ENCODE results near the gene SLC40A1. TPM values are rescaled to one million over a fixed set of nuclear protein-coding genes. Genes with fewer than 3 reads are reported as not detected.

Gene SLC40A1
- total RNA-seq, 2 experiments from 2014 or later = not detected

DNA sequence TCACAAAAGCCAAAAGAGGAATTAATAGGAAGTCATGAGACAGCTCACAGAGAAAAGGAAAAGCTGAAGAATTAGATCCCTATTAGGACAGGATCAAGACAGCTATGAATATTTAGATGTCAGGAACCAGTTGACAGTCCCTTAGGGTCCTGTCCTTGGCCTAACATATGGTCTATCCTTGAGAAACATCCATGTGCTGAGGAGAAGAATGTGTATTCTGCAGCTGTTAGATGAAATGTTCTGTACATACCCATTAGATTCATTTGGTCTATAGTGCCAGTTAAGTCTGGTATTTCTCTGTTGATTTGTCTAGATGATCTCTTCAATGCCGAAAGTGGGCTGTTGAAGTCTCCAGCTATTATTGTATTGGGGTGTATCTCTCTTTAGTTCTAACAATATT is 37.6 kb upstream of the SLC40A1 start:
- DNase-seq (ENCODE audit: low spot score) = no peak
- no peaks in the 10 kb centered on the region for H3K9me2 ChIP-seq (ENCODE audit: insufficient read depth, low read length)
- H3K9me3 ChIP-seq (ENCODE audit: low read length) = no peaks in the 10 kb centered on the region
- no peak overlapping the region for H3K4me2 ChIP-seq (ENCODE audit: low read length)
- H3K4me3 ChIP-seq (ENCODE audit: low read depth, low read length, poor library complexity, severe bottlenecking) = no peak overlapping the region
- H3K27ac ChIP-seq (ENCODE audit: low read depth, low read length, poor library complexity, severe bottlenecking) = no peak overlapping the region
- no peak overlapping the region for H2AFZ ChIP-seq (ENCODE audit: low read length)
- POLR2A ChIA-PET = interaction anchor here (0.5 to 0.9 kb wide), 2 partner anchors 12 to 96 kb away, joined by 3 to 4 read pairs; no protein-coding TSS in a partner anchor
- CTCF ChIA-PET (ENCODE audit: unreplicated experiment) = no interaction called here
- no peaks in the 10 kb centered on the region for H3K79me2 ChIP-seq (ENCODE audit: insufficient read depth, low read depth, low read length)
- no peak for TF ChIP-seq EZH2phosphoT487 (IDR thresholded peaks at IDR 0.05; ENCODE audit: borderline replicate concordance, low read depth, low read length)
- TF ChIP-seq, protein P1, sequence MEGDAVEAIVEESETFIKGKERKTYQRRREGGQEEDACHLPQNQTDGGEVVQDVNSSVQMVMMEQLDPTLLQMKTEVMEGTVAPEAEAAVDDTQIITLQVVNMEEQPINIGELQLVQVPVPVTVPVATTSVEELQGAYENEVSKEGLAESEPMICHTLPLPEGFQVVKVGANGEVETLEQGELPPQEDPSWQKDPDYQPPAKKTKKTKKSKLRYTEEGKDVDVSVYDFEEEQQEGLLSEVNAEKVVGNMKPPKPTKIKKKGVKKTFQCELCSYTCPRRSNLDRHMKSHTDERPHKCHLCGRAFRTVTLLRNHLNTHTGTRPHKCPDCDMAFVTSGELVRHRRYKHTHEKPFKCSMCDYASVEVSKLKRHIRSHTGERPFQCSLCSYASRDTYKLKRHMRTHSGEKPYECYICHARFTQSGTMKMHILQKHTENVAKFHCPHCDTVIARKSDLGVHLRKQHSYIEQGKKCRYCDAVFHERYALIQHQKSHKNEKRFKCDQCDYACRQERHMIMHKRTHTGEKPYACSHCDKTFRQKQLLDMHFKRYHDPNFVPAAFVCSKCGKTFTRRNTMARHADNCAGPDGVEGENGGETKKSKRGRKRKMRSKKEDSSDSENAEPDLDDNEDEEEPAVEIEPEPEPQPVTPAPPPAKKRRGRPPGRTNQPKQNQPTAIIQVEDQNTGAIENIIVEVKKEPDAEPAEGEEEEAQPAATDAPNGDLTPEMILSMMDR (conservative IDR thresholded peaks at IDR 0.05; ENCODE audit: low read length) = no peak
- no peaks in the 10 kb centered on the region for H3K4me1 ChIP-seq (ENCODE audit: insufficient read depth, low read length, poor library complexity, severe bottlenecking)
- no peaks in the 10 kb centered on the region for H3K36me3 ChIP-seq (ENCODE audit: insufficient read depth, low read length)
- no peaks in the 10 kb centered on the region for H4K20me1 ChIP-seq (ENCODE audit: insufficient read depth, low read length)
- intact Hi-C loops (cut with micrococcal nuclease; ENCODE audit: unreplicated experiment) = no loop called here
- BruUV-seq (replicated peaks) = no TSS peak

DNA sequence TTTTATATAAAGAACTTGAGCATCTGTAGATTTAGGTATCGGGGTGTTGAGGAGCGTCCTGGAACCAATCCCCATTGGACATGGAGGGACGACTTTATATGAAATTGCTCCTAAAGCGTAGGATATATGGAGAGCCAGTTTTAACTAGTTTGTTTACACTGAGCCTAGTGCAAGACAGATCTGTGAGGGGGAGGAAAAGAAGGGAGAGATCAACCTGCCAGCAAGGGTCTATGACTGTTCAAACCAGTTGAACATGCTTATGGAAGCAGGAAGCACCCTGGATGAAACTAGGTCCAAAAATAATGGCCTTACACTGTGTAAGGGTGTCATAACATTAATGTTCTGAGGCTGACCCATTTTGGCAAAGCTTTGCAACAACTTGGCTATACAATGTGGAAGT is 34.0 kb upstream of the SLC40A1 start:
- no peaks in the 10 kb centered on the region for H3K36me3 ChIP-seq (ENCODE audit: insufficient read depth, low read length)
- BruUV-seq (replicated peaks) = no TSS peak
- DNase-seq (ENCODE audit: low spot score) = no peak
- no peaks in the 10 kb centered on the region for H3K9me2 ChIP-seq (ENCODE audit: insufficient read depth, low read length)
- no peaks in the 10 kb centered on the region for H3K9me3 ChIP-seq (ENCODE audit: low read length)
- H3K79me2 ChIP-seq (ENCODE audit: insufficient read depth, low read depth, low read length) = no peaks in the 10 kb centered on the region
- ChIA-PET POLR2A (interaction anchor here (1.5 kb wide), 1 partner anchor 75 kb away, joined by 3 read pairs; no protein-coding TSS in a partner anchor), CTCF (ENCODE audit: unreplicated experiment) (no interaction called here)
- TF ChIP-seq, protein P1 (conservative IDR thresholded peaks at IDR 0.05; ENCODE audit: low read length) = no peak
- TF ChIP-seq EZH2phosphoT487 (IDR thresholded peaks at IDR 0.05; ENCODE audit: borderline replicate concordance, low read depth, low read length) = no peak
- no peak overlapping the region for H3K27ac ChIP-seq (ENCODE audit: low read depth, low read length, poor library complexity, severe bottlenecking)
- no peak overlapping the region for H2AFZ ChIP-seq (ENCODE audit: low read length)
- no peak overlapping the region for H3K4me2 ChIP-seq (ENCODE audit: low read length)
- no peaks in the 10 kb centered on the region for H3K4me1 ChIP-seq (ENCODE audit: insufficient read depth, low read length, poor library complexity, severe bottlenecking)
- no peaks in the 10 kb centered on the region for H4K20me1 ChIP-seq (ENCODE audit: insufficient read depth, low read length)
- no peak overlapping the region for H3K4me3 ChIP-seq (ENCODE audit: low read depth, low read length, poor library complexity, severe bottlenecking)
- intact Hi-C loops (cut with micrococcal nuclease; ENCODE audit: unreplicated experiment) = no loop called here

DNA sequence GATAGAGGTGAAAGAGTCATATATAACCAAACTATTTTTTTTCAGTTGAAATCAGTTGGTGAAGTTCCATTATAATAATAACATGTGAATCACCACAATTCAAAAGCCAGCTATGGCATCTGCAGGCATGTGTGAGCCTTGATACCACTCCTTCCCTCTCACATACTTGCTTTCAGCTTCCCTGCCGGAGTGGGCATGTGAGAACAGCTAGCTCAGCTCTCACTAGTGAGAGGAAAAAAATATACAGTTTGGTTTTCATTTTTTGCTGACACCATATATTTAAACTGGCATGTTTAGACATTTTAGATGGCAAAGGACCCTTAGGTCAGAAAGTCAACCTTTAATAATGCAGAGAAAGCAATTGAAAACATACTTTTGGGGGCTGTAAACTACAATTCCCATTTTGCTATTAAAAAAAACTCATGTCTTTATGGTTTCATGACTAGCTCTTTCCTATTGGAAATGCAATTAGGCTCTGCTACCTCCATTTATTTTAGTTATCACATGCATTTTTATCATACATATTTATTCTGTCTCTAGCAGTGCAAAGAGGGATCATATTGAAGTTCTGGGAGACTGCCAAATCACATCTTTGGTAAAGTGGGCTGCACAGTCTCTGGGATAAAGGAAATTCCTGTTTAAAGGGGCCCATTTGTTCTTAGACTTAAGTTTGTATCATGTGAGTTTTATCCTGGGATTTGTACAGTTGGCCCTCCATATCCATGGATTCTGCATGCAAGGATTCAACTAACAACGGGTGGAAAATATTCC is 33.2 kb upstream of the SLC40A1 start:
- BruUV-seq (replicated peaks) = no TSS peak
- no peak for TF ChIP-seq EZH2phosphoT487 (IDR thresholded peaks at IDR 0.05; ENCODE audit: borderline replicate concordance, low read depth, low read length)
- TF ChIP-seq, protein P1 (conservative IDR thresholded peaks at IDR 0.05; ENCODE audit: low read length) = no peak
- H2AFZ ChIP-seq (ENCODE audit: low read length) = no peak overlapping the region; the same call in 1 of the 2 replicates
- no peaks in the 10 kb centered on the region for H4K20me1 ChIP-seq (ENCODE audit: insufficient read depth, low read length)
- no peak overlapping the region for H3K4me2 ChIP-seq (ENCODE audit: low read length)
- POLR2A ChIA-PET = interaction anchor here (0.5 to 1.5 kb wide), 4 partner anchors 9 to 948 kb away, joined by 3 read pairs; no protein-coding TSS in a partner anchor
- CTCF ChIA-PET (ENCODE audit: unreplicated experiment) = no interaction called here
- no peak for DNase-seq (ENCODE audit: low spot score)
- H3K27ac ChIP-seq (ENCODE audit: low read depth, low read length, poor library complexity, severe bottlenecking) = no peak overlapping the region
- no peaks in the 10 kb centered on the region for H3K9me2 ChIP-seq (ENCODE audit: insufficient read depth, low read length)
- no peaks in the 10 kb centered on the region for H3K36me3 ChIP-seq (ENCODE audit: insufficient read depth, low read length)
- intact Hi-C loops (cut with micrococcal nuclease; ENCODE audit: unreplicated experiment) = no loop called here
- no peaks in the 10 kb centered on the region for H3K4me1 ChIP-seq (ENCODE audit: insufficient read depth, low read length, poor library complexity, severe bottlenecking)
- H3K4me3 ChIP-seq (ENCODE audit: low read depth, low read length, poor library complexity, severe bottlenecking) = no peak overlapping the region
- H3K9me3 ChIP-seq (ENCODE audit: low read length) = no peaks in the 10 kb centered on the region
- no peaks in the 10 kb centered on the region for H3K79me2 ChIP-seq (ENCODE audit: insufficient read depth, low read depth, low read length)
